ENCODE data around the gene AKAP13. TPM values are rescaled to one million over a fixed set of nuclear protein-coding genes. Genes with fewer than 3 reads are reported as not detected.
A peak's percentile ranks its signal among the peaks of the same experiment; 100 is the strongest.

AKAP13 gene
- polyA plus RNA-seq, 3 donors, result 79.6 to 92.8 (median 87.3) TPM

GRCh38 chr15:85493260-85493659 is 112.9 kb downstream of the AKAP13 start:
- DNase-seq (ENCODE audit: low read depth in 3 of 3, low spot score in 2 of 3), result no peak

GRCh38 chr15:85494048-85494777 is 113.8 kb downstream of the AKAP13 start:
- peak in 1 of 3 donors; percentile 65 for DNase-seq (ENCODE audit: low read depth in 3 of 3, low spot score in 2 of 3)

GRCh38 chr15:85495096-85495495 is 114.7 kb downstream of the AKAP13 start:
- DNase-seq (ENCODE audit: low read depth in 3 of 3, low spot score in 2 of 3), result no peak

GRCh38 chr15:85495544-85495943 is 115.1 kb downstream of the AKAP13 start:
- DNase-seq (ENCODE audit: low read depth in 3 of 3, low spot score in 2 of 3), result no peak

GRCh38 chr15:85496151-85496550 is 115.7 kb downstream of the AKAP13 start:
- no peak for DNase-seq (ENCODE audit: low read depth in 3 of 3, low spot score in 2 of 3)

GRCh38 chr15:85496551-85497171 is 116.3 kb downstream of the AKAP13 start:
- no peak for DNase-seq (ENCODE audit: low read depth in 3 of 3, low spot score in 2 of 3)

GRCh38 chr15:85497172-85497569 is 116.8 kb downstream of the AKAP13 start:
- DNase-seq (ENCODE audit: low read depth in 3 of 3, low spot score in 2 of 3), result no peak

GRCh38 chr15:85498471-85498870 is 118.1 kb downstream of the AKAP13 start:
- no peak for DNase-seq (ENCODE audit: low read depth in 3 of 3, low spot score in 2 of 3)

- no peak for DNase-seq (ENCODE audit: low read depth in 3 of 3, low spot score in 2 of 3)
Measured at GRCh38 chr15:85499371-85499887, 119.0 kb downstream of the AKAP13 start.

- no peak for DNase-seq (ENCODE audit: low read depth in 3 of 3, low spot score in 2 of 3)
Measured at GRCh38 chr15:85500060-85500708, 119.8 kb downstream of the AKAP13 start.

- DNase-seq (ENCODE audit: low read depth in 3 of 3, low spot score in 2 of 3), result no peak
Measured at GRCh38 chr15:85500729-85501128, 120.3 kb downstream of the AKAP13 start.

- DNase-seq (ENCODE audit: low read depth in 3 of 3, low spot score in 2 of 3), result no peak
Measured at GRCh38 chr15:85501574-85501973, 121.2 kb downstream of the AKAP13 start.

- DNase-seq (ENCODE audit: low read depth in 3 of 3, low spot score in 2 of 3), result no peak
Measured at GRCh38 chr15:85503151-85503799, 122.9 kb downstream of the AKAP13 start.

GRCh38 chr15:85504749-85505676 is 124.6 kb downstream of the AKAP13 start:
- no peak for DNase-seq (ENCODE audit: low read depth in 3 of 3, low spot score in 2 of 3)

- no peak for DNase-seq (ENCODE audit: low read depth in 3 of 3, low spot score in 2 of 3)
Measured at GRCh38 chr15:85507114-85507513, 126.7 kb downstream of the AKAP13 start.

- no peak for DNase-seq (ENCODE audit: low read depth in 3 of 3, low spot score in 2 of 3)
Measured at GRCh38 chr15:85509973-85510372, 129.6 kb downstream of the AKAP13 start.

GRCh38 chr15:85514413-85514812 is 134.0 kb downstream of the AKAP13 start:
- no peak for DNase-seq (ENCODE audit: low read depth in 3 of 3, low spot score in 2 of 3)

GRCh38 chr15:85515212-85515611 is 134.8 kb downstream of the AKAP13 start:
- DNase-seq (ENCODE audit: low read depth in 3 of 3, low spot score in 2 of 3), result no peak

GRCh38 chr15:85517086-85517485 is 136.7 kb downstream of the AKAP13 start:
- DNase-seq (ENCODE audit: low read depth in 3 of 3, low spot score in 2 of 3), result no peak
